Activated naive CD8-positive, alpha-beta T cell treated with anti-CD3 and anti-CD28 coated beads, Interleukin-2, amount 10 ng/mL, durations not matched to agents 7 days and 5 days (primary cell): ENCODE measurements around the gene OR2AG2. TPM values are rescaled to one million over a fixed set of nuclear protein-coding genes. Genes with fewer than 3 reads are reported as not detected.

Experiments
- ATAC-seq: fragments of 150-1000 bp; cut with Tn5 transposase; one replicate; pipeline ENCODE4 v1.10.0; 2021; ENCODE audit warnings: low read depth, moderate library complexity
- POLR2A ChIA-PET: fragments of 350-600 bp; sonication (Branson Sonifier 250); formaldehyde crosslinking; loops from one replicate; lab custom pipeline; 2021; ENCODE audit warnings: antibody characterized with exemption; lab: Charles Lee
- DNase-seq: peaks from one replicate; pipeline ENCODE4 v3.0.0; 2021
- H3K27ac Mint-ChIP-seq: one replicate; pipeline ENCODE4 v1.8.0; 2022; ENCODE audit warnings: mild to moderate bottlenecking, mixed read lengths
- H3K27me3 Mint-ChIP-seq: one replicate; pipeline ENCODE4 v1.8.0; 2022; ENCODE audit warnings: mild to moderate bottlenecking, moderate library complexity, mixed read lengths
- H3K36me3 Mint-ChIP-seq: one replicate; pipeline ENCODE4 v1.8.0; 2021; ENCODE audit warnings: mild to moderate bottlenecking, mixed read lengths
- H3K4me1 Mint-ChIP-seq: one replicate; pipeline ENCODE4 v1.8.0; 2021; ENCODE audit warnings: mixed read lengths
- H3K4me3 Mint-ChIP-seq: one replicate; pipeline ENCODE4 v1.8.0; 2022; ENCODE audit warnings: mild to moderate bottlenecking, moderate library complexity, mixed read lengths
- H3K9me3 Mint-ChIP-seq: one replicate; pipeline ENCODE4 v1.8.0; 2021; ENCODE audit warnings: mixed read lengths
- total RNA-seq, 2 experiments: library from RNA; stranded (reverse); gene quantifications; one replicate each; pipeline ENCODE4 v1.2.3, GENCODE V29; 2021

Gene OR2AG2
- total RNA-seq, 2 experiments from 2014 or later = not detected

- H3K27me3 Mint-ChIP-seq = no peaks in the 10 kb centered on the region
- H3K9me3 Mint-ChIP-seq = peaks cover 2% of the 10 kb centered on the region
- DNase-seq (no peak), ATAC-seq (no peak)
- H3K4me1 Mint-ChIP-seq = peaks cover 61% of the 10 kb centered on the region
- POLR2A ChIA-PET = no interaction called here
- H3K36me3 Mint-ChIP-seq = peaks cover 51% of the 10 kb centered on the region
- H3K27ac Mint-ChIP-seq = peak overlapping the region; percentile 68
- peak overlapping the region; percentile 11 for H3K4me3 Mint-ChIP-seq
Measured at GRCh38 chr11:6734616-6735015, 37.2 kb downstream of the OR2AG2 start.

GRCh38 chr11:6733326-6734275, 38.2 kb downstream of the OR2AG2 start:
- peak; percentile 77 for ATAC-seq
- peaks cover 57% of the 10 kb centered on the region for H3K36me3 Mint-ChIP-seq
- POLR2A ChIA-PET = interaction anchor here (1.0 kb wide), 1 partner anchor 13 kb away, joined by 3 read pairs; no protein-coding TSS in a partner anchor
- peaks cover 59% of the 10 kb centered on the region for H3K4me1 Mint-ChIP-seq
- peak overlapping the region; percentile 52 for H3K4me3 Mint-ChIP-seq
- no peaks in the 10 kb centered on the region for H3K27me3 Mint-ChIP-seq
- H3K9me3 Mint-ChIP-seq = peaks cover 2% of the 10 kb centered on the region
- DNase-seq = no peak
- H3K27ac Mint-ChIP-seq = peak overlapping the region; percentile 82

GRCh38 chr11:6727971-6728760, 43.6 kb downstream of the OR2AG2 start:
- Mint-ChIP-seq H3K4me3 (no peak overlapping the region), H3K9me3 (peaks cover 16% of the 10 kb centered on the region), H3K4me1 (peaks cover 27% of the 10 kb centered on the region), H3K27ac (no peak overlapping the region), H3K36me3 (peaks cover 76% of the 10 kb centered on the region), H3K27me3 (no peaks in the 10 kb centered on the region)
- no peak for ATAC-seq
- POLR2A ChIA-PET = no interaction called here
- no peak for DNase-seq

GRCh38 chr11:6725386-6725896, 46.3 kb downstream of the OR2AG2 start:
- no peak for DNase-seq
- peaks cover 38% of the 10 kb centered on the region for H3K4me1 Mint-ChIP-seq
- H3K36me3 Mint-ChIP-seq = peaks cover 88% of the 10 kb centered on the region
- POLR2A ChIA-PET = interaction anchor here (0.9 kb wide), 1 partner anchor 12 kb away, joined by 3 read pairs; no protein-coding TSS in a partner anchor
- no peak overlapping the region for H3K4me3 Mint-ChIP-seq
- no peaks in the 10 kb centered on the region for H3K27me3 Mint-ChIP-seq
- no peak for ATAC-seq
- H3K9me3 Mint-ChIP-seq = peaks cover 25% of the 10 kb centered on the region
- H3K27ac Mint-ChIP-seq = no peak overlapping the region

GRCh38 chr11:6724013-6724412, 47.8 kb downstream of the OR2AG2 start:
- H3K27ac Mint-ChIP-seq = no peak overlapping the region
- DNase-seq = no peak
- peaks cover 42% of the 10 kb centered on the region for H3K4me1 Mint-ChIP-seq

GRCh38 chr11:6721343-6721742, 50.4 kb downstream of the OR2AG2 start:
- POLR2A ChIA-PET = no interaction called here
- peaks cover 27% of the 10 kb centered on the region for H3K4me1 Mint-ChIP-seq

More at GRCh38 chr11:6724013-6724412, 47.8 kb downstream of the OR2AG2 start:
- H3K4me3 Mint-ChIP-seq = no peak overlapping the region
- H3K36me3 Mint-ChIP-seq = peaks cover 93% of the 10 kb centered on the region
- ATAC-seq = no peak
- H3K27me3 Mint-ChIP-seq = no peaks in the 10 kb centered on the region
- H3K9me3 Mint-ChIP-seq = peaks cover 34% of the 10 kb centered on the region
- POLR2A ChIA-PET = no interaction called here

GRCh38 chr11:6719576-6719975, 52.2 kb downstream of the OR2AG2 start:
- H3K36me3 Mint-ChIP-seq = peaks cover 87% of the 10 kb centered on the region
- no peak for DNase-seq
- peaks cover 31% of the 10 kb centered on the region for H3K9me3 Mint-ChIP-seq
- no peak overlapping the region for H3K27ac Mint-ChIP-seq
- POLR2A ChIA-PET = no interaction called here
- no peak for ATAC-seq
- H3K27me3 Mint-ChIP-seq = no peaks in the 10 kb centered on the region
- no peak overlapping the region for H3K4me3 Mint-ChIP-seq
- H3K4me1 Mint-ChIP-seq = peaks cover 29% of the 10 kb centered on the region

More at GRCh38 chr11:6721343-6721742, 50.4 kb downstream of the OR2AG2 start:
- peaks cover 35% of the 10 kb centered on the region for H3K9me3 Mint-ChIP-seq
- H3K4me3 Mint-ChIP-seq = no peak overlapping the region
- H3K27ac Mint-ChIP-seq = peak overlapping the region; percentile 79
- no peak for DNase-seq
- no peak for ATAC-seq
- H3K36me3 Mint-ChIP-seq = peaks cover 91% of the 10 kb centered on the region
- no peaks in the 10 kb centered on the region for H3K27me3 Mint-ChIP-seq

GRCh38 chr11:6717426-6717825, 54.4 kb downstream of the OR2AG2 start:
- peaks cover 19% of the 10 kb centered on the region for H3K4me1 Mint-ChIP-seq
- H3K36me3 Mint-ChIP-seq = peaks cover 72% of the 10 kb centered on the region
- H3K27ac Mint-ChIP-seq = no peak overlapping the region
- DNase-seq = no peak
- POLR2A ChIA-PET = interaction anchor here (0.6 kb wide), 1 partner anchor 37 kb away, joined by 3 read pairs; no protein-coding TSS in a partner anchor
- ATAC-seq = no peak
- peaks cover 24% of the 10 kb centered on the region for H3K9me3 Mint-ChIP-seq
- no peak overlapping the region for H3K4me3 Mint-ChIP-seq
- no peaks in the 10 kb centered on the region for H3K27me3 Mint-ChIP-seq

Other genes starting within 250 kb of the OR2AG2 start
- gene RRP8, start 168.4 kb downstream of the OR2AG2 start, total RNA-seq = 10 to 100 TPM; 31.7 to 34.4 TPM
- 100 to 1,000 TPM; 195 to 207 TPM for gene ILK, start 168.2 kb downstream of the OR2AG2 start, total RNA-seq
- gene TAF10, start 159.8 kb downstream of the OR2AG2 start, total RNA-seq = 100 to 1,000 TPM; 154 to 156 TPM
- 100 to 1,000 TPM; 114 to 120 TPM for gene TPP1, start 152.6 kb downstream of the OR2AG2 start, total RNA-seq
- 1 to 10 TPM; 2.1 to 2.5 TPM for gene DCHS1, start 116.2 kb downstream of the OR2AG2 start, total RNA-seq
- 10 to 100 TPM; 50.9 to 51.4 TPM for gene MRPL17, start 88.6 kb downstream of the OR2AG2 start, total RNA-seq
- not detected for gene OR2AG1, start 11.0 kb upstream of the OR2AG2 start, total RNA-seq
- gene OR6A2, start 27.7 kb upstream of the OR2AG2 start, total RNA-seq = under 1 TPM in 1 of 2 experiments, not detected in 1; 0.08 TPM
- gene OR10A5, start 73.7 kb upstream of the OR2AG2 start, total RNA-seq = not detected
- not detected for gene OR10A2, start 91.1 kb upstream of the OR2AG2 start, total RNA-seq
- gene OR10A4, start 104.6 kb upstream of the OR2AG2 start, total RNA-seq = not detected
- not detected for gene OR2D2, start 120.5 kb upstream of the OR2AG2 start, total RNA-seq
- not detected for gene OR2D3, start 149.0 kb upstream of the OR2AG2 start, total RNA-seq
- gene ZNF215, start 154.4 kb upstream of the OR2AG2 start, total RNA-seq = 1 to 10 TPM in 1 of 2 experiments, under 1 TPM in 1; 0.91 to 1.1 TPM
- gene ZNF214, start 248.4 kb upstream of the OR2AG2 start, total RNA-seq = not detected
- not detected for gene NLRP14, start 248.5 kb upstream of the OR2AG2 start, total RNA-seq